ENCODE measurements around the gene TMEM161A. TPM values are rescaled to one million over a fixed set of nuclear protein-coding genes. Genes with fewer than 3 reads are reported as not detected.

TMEM161A gene
- total and polyA plus RNA-seq, 9 of the 15 experiments (the other 6 are each of a cell fraction or from before 2014, with no cell fraction given): 0.63 to 92.3 (median 38.9) TPM

GRCh38 chr19:19105365-19106055 lies 32.8 kb downstream of the TMEM161A start (continued):
- no peak for TF ChIP-seq TBL1XR1 (IDR thresholded peaks at IDR 0.05; ENCODE audit: low read length in 2 of 2)
- no peak for TF ChIP-seq FOXJ3 (CRISPR knock-in tag; IDR thresholded peaks at IDR 0.05)
- TF ChIP-seq RAD21 (CRISPR knock-in tag; conservative IDR thresholded peaks at IDR 0.05 in 1 of 2, IDR thresholded peaks at IDR 0.05 in 1 of 2): no peak
- TF ChIP-seq, protein P1, sequence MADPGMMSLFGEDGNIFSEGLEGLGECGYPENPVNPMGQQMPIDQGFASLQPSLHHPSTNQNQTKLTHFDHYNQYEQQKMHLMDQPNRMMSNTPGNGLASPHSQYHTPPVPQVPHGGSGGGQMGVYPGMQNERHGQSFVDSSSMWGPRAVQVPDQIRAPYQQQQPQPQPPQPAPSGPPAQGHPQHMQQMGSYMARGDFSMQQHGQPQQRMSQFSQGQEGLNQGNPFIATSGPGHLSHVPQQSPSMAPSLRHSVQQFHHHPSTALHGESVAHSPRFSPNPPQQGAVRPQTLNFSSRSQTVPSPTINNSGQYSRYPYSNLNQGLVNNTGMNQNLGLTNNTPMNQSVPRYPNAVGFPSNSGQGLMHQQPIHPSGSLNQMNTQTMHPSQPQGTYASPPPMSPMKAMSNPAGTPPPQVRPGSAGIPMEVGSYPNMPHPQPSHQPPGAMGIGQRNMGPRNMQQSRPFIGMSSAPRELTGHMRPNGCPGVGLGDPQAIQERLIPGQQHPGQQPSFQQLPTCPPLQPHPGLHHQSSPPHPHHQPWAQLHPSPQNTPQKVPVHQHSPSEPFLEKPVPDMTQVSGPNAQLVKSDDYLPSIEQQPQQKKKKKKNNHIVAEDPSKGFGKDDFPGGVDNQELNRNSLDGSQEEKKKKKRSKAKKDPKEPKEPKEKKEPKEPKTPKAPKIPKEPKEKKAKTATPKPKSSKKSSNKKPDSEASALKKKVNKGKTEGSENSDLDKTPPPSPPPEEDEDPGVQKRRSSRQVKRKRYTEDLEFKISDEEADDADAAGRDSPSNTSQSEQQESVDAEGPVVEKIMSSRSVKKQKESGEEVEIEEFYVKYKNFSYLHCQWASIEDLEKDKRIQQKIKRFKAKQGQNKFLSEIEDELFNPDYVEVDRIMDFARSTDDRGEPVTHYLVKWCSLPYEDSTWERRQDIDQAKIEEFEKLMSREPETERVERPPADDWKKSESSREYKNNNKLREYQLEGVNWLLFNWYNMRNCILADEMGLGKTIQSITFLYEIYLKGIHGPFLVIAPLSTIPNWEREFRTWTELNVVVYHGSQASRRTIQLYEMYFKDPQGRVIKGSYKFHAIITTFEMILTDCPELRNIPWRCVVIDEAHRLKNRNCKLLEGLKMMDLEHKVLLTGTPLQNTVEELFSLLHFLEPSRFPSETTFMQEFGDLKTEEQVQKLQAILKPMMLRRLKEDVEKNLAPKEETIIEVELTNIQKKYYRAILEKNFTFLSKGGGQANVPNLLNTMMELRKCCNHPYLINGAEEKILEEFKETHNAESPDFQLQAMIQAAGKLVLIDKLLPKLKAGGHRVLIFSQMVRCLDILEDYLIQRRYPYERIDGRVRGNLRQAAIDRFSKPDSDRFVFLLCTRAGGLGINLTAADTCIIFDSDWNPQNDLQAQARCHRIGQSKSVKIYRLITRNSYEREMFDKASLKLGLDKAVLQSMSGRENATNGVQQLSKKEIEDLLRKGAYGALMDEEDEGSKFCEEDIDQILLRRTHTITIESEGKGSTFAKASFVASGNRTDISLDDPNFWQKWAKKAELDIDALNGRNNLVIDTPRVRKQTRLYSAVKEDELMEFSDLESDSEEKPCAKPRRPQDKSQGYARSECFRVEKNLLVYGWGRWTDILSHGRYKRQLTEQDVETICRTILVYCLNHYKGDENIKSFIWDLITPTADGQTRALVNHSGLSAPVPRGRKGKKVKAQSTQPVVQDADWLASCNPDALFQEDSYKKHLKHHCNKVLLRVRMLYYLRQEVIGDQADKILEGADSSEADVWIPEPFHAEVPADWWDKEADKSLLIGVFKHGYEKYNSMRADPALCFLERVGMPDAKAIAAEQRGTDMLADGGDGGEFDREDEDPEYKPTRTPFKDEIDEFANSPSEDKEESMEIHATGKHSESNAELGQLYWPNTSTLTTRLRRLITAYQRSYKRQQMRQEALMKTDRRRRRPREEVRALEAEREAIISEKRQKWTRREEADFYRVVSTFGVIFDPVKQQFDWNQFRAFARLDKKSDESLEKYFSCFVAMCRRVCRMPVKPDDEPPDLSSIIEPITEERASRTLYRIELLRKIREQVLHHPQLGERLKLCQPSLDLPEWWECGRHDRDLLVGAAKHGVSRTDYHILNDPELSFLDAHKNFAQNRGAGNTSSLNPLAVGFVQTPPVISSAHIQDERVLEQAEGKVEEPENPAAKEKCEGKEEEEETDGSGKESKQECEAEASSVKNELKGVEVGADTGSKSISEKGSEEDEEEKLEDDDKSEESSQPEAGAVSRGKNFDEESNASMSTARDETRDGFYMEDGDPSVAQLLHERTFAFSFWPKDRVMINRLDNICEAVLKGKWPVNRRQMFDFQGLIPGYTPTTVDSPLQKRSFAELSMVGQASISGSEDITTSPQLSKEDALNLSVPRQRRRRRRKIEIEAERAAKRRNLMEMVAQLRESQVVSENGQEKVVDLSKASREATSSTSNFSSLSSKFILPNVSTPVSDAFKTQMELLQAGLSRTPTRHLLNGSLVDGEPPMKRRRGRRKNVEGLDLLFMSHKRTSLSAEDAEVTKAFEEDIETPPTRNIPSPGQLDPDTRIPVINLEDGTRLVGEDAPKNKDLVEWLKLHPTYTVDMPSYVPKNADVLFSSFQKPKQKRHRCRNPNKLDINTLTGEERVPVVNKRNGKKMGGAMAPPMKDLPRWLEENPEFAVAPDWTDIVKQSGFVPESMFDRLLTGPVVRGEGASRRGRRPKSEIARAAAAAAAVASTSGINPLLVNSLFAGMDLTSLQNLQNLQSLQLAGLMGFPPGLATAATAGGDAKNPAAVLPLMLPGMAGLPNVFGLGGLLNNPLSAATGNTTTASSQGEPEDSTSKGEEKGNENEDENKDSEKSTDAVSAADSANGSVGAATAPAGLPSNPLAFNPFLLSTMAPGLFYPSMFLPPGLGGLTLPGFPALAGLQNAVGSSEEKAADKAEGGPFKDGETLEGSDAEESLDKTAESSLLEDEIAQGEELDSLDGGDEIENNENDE (IDR thresholded peaks at IDR 0.05; ENCODE audit: low read depth, low read length): no peak
- no peak for TF ChIP-seq COPS2 (conservative IDR thresholded peaks at IDR 0.05)
- TF ChIP-seq TFAM (CRISPR knock-in tag; conservative IDR thresholded peaks at IDR 0.05): no peak
- TF ChIP-seq SMARCB1 (IDR thresholded peaks at IDR 0.05; ENCODE audit: insufficient read length, low read depth): no peak
- TF ChIP-seq THRB (CRISPR knock-in tag; conservative IDR thresholded peaks at IDR 0.05): no peak
- TF ChIP-seq THRA (IDR thresholded peaks at IDR 0.05): no peak
- TF ChIP-seq TCF7 (IDR thresholded peaks at IDR 0.05; ENCODE audit: borderline replicate concordance): no peak
- no peak for TF ChIP-seq HCFC1 (IDR thresholded peaks at IDR 0.05; ENCODE audit: low read depth, low read length)
- TF ChIP-seq CBX2 (IDR thresholded peaks at IDR 0.05; ENCODE audit: insufficient read depth, low read length, poor library complexity, severe bottlenecking): no peak
- TF ChIP-seq STAG1 (CRISPR knock-in tag; IDR thresholded peaks at IDR 0.05; ENCODE audit: borderline replicate concordance): no peak
